Testis (tissue), 3 donors: ENCODE measurements around the gene TSSK2. TPM values are rescaled to one million over a fixed set of nuclear protein-coding genes. Genes with fewer than 3 reads are reported as not detected.

ENCODE experiments used
- DNase-seq: peaks from one replicate; pipeline ENCODE4 v3.0.0-alpha.2; 2019
- H3K27ac ChIP-seq, 2 donors: fragments of 200-600 bp; sonication (generic); one replicate each; pipeline ENCODE4 v1.5.1; 2019
- H3K27me3 ChIP-seq: fragments of 200-600 bp; sonication (generic); one replicate; pipeline ENCODE4 v1.5.1; 2019
- H3K36me3 ChIP-seq: fragments of 200-600 bp; sonication (generic); one replicate; pipeline ENCODE4 v1.5.1; 2017; ENCODE audit warnings: low read depth; ENCODE audit errors: missing control alignments
- H3K4me1 ChIP-seq: fragments of 200-600 bp; sonication (generic); one replicate; pipeline ENCODE4 v1.5.1; 2019
- H3K4me3 ChIP-seq, 2 donors: fragments of 200-600 bp; sonication (generic); one replicate each; pipeline ENCODE4 v1.5.1; 2017 to 2019
- H3K9me3 ChIP-seq: fragments of 200-600 bp; sonication (generic); one replicate; pipeline ENCODE4 v1.5.1; 2017
- POLR2A ChIP-seq: fragments of 450-650 bp; IDR thresholded peaks from one replicate; pipeline ENCODE4 v1.6.1; 2017; ENCODE audit warnings: antibody characterized with exemption, mild to moderate bottlenecking, moderate library complexity
- WGBS, 2 donors: methylation state at CpG; one replicate each; pipeline ENCODE4 v1.1.5; 2018; 5-methylcytosine and 5-hydroxymethylcytosine counted together
- intact Hi-C: fragments of 100-400 bp; cut with DNase I; formaldehyde crosslinking; loops from one replicate; pipeline ENCODE4 v1.15.1; 2023; ENCODE audit warnings: low total_unique reads
- polyA plus RNA-seq: library from polyadenylated mRNA; stranded (reverse); fragments of 350-450 nt; fragmentation: Illumina TruSeq; extraction: RNeasy Lipid Tissue Mini Kit (QIAGEN cat#74804); gene quantifications from one replicate; pipeline ENCODE4 v1.2.3, GENCODE V29; 2014; ENCODE audit warnings: low read depth, low replicate concordance; ENCODE audit not compliant: insufficient read depth
- total RNA-seq, 2 donors: library from RNA; depleted of rRNA; stranded (reverse); fragments of >200 nt; gene quantifications; one replicate each; pipeline ENCODE4 v1.2.3, GENCODE V29; 2016
- TF ChIP-seq, protein P1 (sequence below), 3 experiments: fragments of 450-650 bp in 2 of 3; fragments of 200-600 bp in 1 of 3; sonication (generic) in 1 of 3; IDR thresholded peaks; one replicate each; pipeline ENCODE4 v1.5.1; 2016 to 2019; ENCODE audit warnings: antibody characterized with exemption in 3 of 3, mild to moderate bottlenecking in 2 of 3, moderate library complexity in 1 of 3

The TSSK2 gene
- total and polyA plus RNA-seq, 3 donors from 2014 or later, result 66.0 to 205 (median 188) TPM

DNA sequence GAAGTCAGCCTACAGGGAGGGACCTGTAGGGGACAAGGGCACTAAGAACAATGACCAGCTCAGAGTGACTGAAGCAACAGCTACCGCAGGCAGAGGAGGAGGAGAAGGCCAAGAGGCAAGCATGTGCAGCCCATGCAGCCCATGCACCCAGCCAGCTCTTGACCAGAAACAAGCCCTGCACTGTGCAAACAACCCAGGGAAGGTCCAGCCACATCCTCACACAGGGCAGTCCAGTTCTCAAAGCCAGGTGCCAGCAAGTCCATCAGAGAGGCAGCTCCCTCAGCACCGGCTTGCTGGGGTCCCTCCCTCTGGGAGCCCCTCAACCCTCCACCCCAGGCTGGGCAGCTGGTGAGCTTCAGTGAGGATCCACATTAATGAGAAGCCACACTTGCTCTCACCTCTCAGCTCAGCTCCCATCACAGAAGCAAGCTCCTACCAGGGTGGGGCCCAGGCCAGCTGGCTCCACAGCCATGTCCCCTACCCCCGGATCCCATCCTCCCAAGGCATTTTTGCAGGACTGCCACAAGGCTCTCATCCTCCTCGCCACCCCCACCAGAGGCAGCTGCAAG, 16.0 kb upstream of the TSSK2 start:
- intact Hi-C loops, result no loop called here
- Histone ChIP-seq H3K36me3 (no peaks in the 10 kb centered on the region), H3K27ac (no peak overlapping the region), H3K4me1 (peaks cover 21% of the 10 kb centered on the region), H3K4me3 (no peak overlapping the region), H3K9me3 (no peaks in the 10 kb centered on the region), H3K27me3 (no peaks in the 10 kb centered on the region)
- no peak for TF ChIP-seq POLR2A
- TF ChIP-seq, protein P1, sequence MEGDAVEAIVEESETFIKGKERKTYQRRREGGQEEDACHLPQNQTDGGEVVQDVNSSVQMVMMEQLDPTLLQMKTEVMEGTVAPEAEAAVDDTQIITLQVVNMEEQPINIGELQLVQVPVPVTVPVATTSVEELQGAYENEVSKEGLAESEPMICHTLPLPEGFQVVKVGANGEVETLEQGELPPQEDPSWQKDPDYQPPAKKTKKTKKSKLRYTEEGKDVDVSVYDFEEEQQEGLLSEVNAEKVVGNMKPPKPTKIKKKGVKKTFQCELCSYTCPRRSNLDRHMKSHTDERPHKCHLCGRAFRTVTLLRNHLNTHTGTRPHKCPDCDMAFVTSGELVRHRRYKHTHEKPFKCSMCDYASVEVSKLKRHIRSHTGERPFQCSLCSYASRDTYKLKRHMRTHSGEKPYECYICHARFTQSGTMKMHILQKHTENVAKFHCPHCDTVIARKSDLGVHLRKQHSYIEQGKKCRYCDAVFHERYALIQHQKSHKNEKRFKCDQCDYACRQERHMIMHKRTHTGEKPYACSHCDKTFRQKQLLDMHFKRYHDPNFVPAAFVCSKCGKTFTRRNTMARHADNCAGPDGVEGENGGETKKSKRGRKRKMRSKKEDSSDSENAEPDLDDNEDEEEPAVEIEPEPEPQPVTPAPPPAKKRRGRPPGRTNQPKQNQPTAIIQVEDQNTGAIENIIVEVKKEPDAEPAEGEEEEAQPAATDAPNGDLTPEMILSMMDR (IDR thresholded peaks at IDR 0.05), result no peak
- 83 to 91% methylated on average over 2 to 4 of the region's 4 CpGs for WGBS, 2 donors
- DNase-seq, result no peak

DNA sequence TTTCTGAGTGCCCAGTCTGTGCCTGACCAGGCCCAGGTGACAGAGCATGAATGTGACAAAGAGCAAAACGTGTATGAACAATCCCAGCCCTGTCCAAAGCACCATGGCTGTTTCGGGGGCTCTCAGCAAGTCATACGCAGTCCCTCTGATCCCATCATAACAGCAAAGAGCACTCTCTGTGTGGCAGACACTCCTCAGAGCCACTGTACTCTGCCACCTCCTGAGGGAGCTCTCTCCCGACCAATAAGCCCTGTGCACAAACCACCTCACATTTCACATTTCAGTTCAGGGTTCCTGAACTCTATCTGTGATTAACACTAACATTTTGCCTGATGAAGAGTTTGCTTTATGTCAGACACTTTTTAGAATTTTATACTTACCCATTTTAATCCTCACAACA, 15.5 kb upstream of the TSSK2 start:
- H3K27me3 ChIP-seq, result no peaks in the 10 kb centered on the region
- intact Hi-C loops, result no loop called here
- WGBS, 2 donors, result 67 to 85% methylated on average over 4 of the region's 4 CpGs
- no peaks in the 10 kb centered on the region for H3K36me3 ChIP-seq
- H3K4me1 ChIP-seq, result peaks cover 27% of the 10 kb centered on the region
- DNase-seq, result no peak
- H3K4me3 ChIP-seq, result no peak overlapping the region
- no peaks in the 10 kb centered on the region for H3K9me3 ChIP-seq
- TF ChIP-seq, protein P1 (IDR thresholded peaks at IDR 0.05), result no peak
- no peak for TF ChIP-seq POLR2A
- H3K27ac ChIP-seq, result no peak overlapping the region

DNA sequence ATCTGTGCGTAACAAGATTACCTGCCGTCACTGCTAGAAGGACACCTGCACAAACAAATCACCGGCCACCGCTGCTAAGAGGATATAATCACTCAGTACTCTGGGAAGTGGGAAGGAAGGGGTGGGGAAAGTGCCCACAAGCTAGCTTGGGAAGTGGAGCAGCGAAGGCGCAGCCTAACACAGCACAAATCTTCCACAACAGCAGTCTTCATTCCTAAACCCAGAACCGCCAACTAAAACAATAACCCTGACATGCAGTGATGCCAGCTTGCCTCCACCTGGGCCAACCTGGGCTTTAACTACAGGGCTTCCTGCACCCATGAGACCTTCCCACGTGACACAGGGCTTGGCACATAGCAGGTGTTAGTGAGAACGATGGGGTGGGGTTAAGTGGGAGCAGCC, 14.0 kb upstream of the TSSK2 start:
- Histone ChIP-seq H3K4me1 (peaks cover 34% of the 10 kb centered on the region), H3K9me3 (no peaks in the 10 kb centered on the region), H3K27ac (no peak overlapping the region), H3K36me3 (no peaks in the 10 kb centered on the region), H3K4me3 (no peak overlapping the region), H3K27me3 (no peaks in the 10 kb centered on the region)
- 79 to 92% methylated on average over 9 of the region's 9 CpGs for WGBS, 2 donors
- TF ChIP-seq, protein P1 (IDR thresholded peaks at IDR 0.05), result no peak
- no peak for TF ChIP-seq POLR2A
- intact Hi-C loops, result no loop called here
- DNase-seq, result no peak

DNA sequence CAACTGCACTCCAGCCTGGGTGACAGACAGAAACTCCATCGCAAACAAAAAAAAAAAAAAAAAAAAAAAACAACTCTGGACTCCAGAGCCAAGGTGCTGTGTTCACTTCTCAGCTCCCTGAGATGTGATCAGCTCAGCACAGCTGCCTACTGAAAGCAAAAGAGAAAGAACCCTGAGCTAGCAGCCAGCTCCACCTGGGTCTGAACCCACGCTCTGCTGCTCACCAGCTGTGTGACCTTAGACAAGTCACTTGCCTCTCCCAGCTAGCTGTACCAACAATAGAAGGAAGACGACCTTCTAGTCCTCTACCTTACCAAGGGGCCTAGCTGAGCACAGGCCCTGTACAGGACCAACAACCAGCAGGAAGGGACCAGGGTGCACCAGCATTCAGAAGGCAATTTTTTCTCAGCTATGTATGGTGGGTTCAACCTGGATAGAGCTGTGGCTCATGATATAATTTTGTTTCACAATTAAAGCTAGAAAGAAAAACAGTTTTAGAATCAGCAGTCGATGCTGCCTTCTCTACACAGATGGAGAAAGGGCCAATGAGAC, 12.7 kb upstream of the TSSK2 start:
- Histone ChIP-seq H3K27me3 (no peaks in the 10 kb centered on the region), H3K9me3 (no peaks in the 10 kb centered on the region), H3K36me3 (no peaks in the 10 kb centered on the region), H3K27ac (no peak overlapping the region), H3K4me1 (peaks cover 34% of the 10 kb centered on the region), H3K4me3 (no peak overlapping the region)
- intact Hi-C loops, result no loop called here
- TF ChIP-seq, protein P1 (IDR thresholded peaks at IDR 0.05), result no peak
- no peak for TF ChIP-seq POLR2A
- DNase-seq, result no peak
- WGBS, 2 donors, result 92 to 98% methylated on average over 4 of the region's 4 CpGs

DNA sequence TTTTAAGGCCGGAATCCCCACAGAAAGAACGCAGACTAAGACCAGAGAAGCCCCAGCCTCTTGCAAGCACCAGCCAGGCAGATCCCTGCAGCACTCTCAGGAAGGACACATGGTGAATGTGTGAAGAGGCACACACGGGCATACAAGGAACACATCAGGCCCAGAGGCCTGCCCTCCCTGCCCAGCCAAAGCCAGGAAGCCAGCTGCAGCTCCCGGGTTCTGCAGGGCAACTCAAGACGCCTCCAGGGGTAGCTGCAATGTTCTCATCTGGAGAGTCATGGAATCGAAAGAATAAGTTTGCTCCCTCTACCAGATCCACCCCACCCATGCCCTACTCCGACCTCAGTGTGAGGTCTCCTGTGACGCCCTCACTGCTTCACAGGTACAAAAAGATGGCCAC, 11.2 kb upstream of the TSSK2 start:
- no peaks in the 10 kb centered on the region for H3K36me3 ChIP-seq
- TF ChIP-seq, protein P1 (IDR thresholded peaks at IDR 0.05), result no peak
- no peak for TF ChIP-seq POLR2A
- H3K27me3 ChIP-seq, result no peaks in the 10 kb centered on the region
- H3K4me1 ChIP-seq, result peaks cover 27% of the 10 kb centered on the region
- intact Hi-C loops, result no loop called here
- no peak overlapping the region for H3K27ac ChIP-seq
- H3K9me3 ChIP-seq, result no peaks in the 10 kb centered on the region
- 86 to 87% methylated on average over 8 of the region's 8 CpGs for WGBS, 2 donors
- no peak overlapping the region for H3K4me3 ChIP-seq
- DNase-seq, result no peak
